ENCODE results near the gene SLC34A3.

The SLC34A3 gene

GRCh38 chr9:137217276-137218211, 13.2 kb upstream of the SLC34A3 start:
- DNase-seq (ENCODE audit: low read depth): no peak

DNA sequence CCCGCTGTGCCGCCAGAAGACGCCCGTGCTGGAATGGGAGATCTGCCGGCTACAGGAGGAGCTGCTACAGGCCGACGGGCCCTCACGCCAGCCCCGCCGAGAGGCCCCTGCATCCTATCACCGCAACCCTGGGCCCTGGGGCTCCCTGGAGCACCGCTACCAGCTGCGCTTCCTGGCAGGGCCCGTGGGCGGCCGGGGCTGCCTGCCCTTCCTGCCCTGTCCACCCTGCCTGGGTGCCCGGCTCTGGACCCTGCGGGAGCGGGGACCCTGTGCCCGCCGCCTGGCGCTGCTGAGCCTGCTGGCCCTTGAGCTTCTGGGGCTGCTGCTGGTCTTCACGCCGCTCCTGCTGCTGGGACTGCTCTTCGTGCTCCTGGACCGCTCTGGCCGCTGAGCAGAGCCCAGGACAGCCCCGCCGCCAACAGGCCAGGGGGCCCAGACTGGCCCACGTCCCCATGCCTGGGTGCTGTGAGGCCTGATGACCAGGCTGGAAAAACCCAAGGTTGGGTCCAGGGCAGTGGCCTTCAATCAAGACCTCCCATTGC, 12.4 kb upstream of the SLC34A3 start:
- no peak for DNase-seq (ENCODE audit: low read depth)

- no peak for DNase-seq (ENCODE audit: low read depth)
These were observed 11.9 kb upstream of the SLC34A3 start for GRCh38 chr9:137218754-137219271.

- DNase-seq (ENCODE audit: low read depth): no peak
These were observed 10.9 kb upstream of the SLC34A3 start for GRCh38 chr9:137219757-137220316.

DNA sequence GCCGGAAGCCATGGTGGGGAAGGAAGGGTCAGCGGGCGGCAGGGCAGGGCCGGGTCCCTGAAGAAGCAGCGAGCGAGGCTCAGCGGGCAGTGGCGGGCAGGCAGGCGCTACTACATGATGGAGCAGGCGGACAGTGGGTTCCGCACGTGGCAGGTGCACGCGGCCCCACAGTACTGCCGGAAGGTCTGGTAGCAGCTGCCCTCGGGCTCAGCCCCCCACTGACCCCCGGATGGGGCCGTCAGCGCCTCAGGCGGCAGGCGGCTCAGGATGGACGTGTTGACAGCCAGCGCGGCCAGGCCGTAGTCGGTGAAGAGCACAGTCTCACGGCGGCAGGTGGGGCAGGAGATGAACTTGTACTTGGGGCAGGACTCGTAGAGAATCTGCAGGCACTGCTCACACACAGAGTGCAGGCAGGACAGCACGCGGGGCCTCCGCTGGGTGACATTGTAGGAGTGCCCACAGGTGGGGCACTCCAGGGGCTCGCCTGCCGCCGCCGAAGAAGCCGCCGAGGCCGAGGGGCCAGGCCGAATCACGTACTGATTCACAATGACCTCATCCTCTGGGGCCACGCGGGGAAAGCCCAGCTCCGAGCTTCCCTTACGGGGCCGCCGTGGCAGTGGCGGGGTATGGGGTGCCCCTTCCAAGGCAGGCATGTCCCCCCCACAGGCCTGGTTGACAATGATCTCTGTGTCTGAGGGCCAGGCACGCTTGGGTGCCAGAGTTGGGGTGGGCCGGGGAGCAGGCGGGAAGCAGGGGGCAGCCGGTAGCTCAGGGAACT, 10.2 kb upstream of the SLC34A3 start:
- DNase-seq (ENCODE audit: low read depth): no peak

- DNase-seq (ENCODE audit: low read depth): no peak
These were observed 9.6 kb upstream of the SLC34A3 start for GRCh38 chr9:137221095-137221505.

DNA sequence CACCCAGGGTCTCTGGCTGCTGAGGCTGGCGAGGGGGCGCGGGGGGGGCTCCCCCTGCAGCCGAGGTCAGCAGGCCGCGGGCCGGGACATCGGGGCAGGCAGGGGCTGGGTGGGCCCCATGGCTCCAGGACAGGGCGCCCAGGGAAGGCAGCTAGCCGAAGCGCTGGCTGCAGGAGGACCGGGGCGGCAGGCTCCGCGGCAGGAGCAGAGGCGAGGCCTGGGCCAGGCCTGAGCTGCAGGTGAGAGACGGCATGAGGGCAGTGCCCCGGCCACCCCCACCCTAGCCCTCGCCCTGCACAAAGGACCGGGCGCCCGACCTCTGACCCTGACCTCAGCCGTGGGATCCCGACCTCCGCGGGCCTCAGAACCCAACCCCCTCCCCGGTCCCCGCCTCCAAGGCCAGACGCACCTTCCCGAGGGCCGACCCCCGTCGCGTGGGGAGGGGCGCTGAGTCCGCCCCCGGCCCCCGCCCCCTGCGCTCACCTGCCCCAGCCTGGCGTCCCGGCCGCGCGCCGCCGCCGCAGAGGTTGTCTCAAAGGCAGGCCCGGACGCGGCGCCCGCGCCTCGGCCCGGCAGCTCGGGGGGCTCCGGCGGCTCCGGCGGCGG, 9.1 kb upstream of the SLC34A3 start:
- no peak for DNase-seq (ENCODE audit: low read depth)

- no peak for DNase-seq (ENCODE audit: low read depth)
These were observed 8.3 kb upstream of the SLC34A3 start, which contains the start of gene RNF208 for GRCh38 chr9:137222190-137223077. RNF208 (minus strand) TSS chr9:137222240; CDS start chr9:137221212, 1,028 bp downstream.

- peak; percentile 98 for DNase-seq (ENCODE audit: low read depth)
These were observed 7.4 kb upstream of the SLC34A3 start for GRCh38 chr9:137223078-137223970.

DNA sequence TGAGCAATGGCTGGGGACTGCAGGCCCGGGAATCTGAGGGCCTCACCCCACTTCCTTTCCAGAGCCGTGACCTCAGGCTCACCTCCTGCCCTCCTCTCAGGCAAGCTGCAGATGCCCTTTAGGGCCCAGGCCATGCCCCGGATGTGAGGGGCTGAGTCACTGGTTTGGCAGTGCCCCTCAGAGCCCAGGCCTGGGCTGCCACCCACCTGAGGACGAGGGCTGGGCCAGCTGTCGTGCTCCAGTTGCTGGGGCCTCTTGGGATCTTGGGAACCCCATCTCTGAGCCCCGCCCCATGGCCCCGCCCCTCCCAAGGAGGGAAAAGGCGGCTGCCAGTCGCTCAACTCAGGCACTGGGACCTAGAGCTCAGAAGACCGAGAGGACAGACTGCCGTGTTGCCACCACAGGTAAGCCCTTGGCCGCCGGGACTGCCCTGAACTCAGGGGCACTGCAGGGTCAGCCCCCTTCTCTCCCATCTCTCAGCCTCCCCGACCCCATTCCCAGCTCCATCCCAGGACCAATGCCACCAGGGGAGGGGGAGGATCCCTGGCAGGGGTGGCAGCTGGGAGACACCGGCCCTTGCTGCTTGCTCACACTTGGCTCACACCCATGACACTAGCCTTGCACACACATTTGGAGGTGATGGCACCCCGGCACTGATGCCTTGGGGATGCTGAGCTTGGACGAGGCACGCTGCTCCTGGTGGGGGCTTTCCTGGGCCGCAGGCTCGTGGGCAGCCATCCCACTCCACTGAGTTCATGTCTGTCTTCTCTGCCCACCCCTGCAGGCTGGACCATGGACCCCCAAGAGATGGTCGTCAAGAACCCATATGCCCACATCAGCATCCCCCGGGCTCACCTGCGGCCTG, 5.6 kb upstream of the SLC34A3 start, which contains the start of gene CYSRT1:
TSS of gene CYSRT1 (plus strand) at position 345 of the 865 bp plus-strand sequence. CDS start at position 793, 448 bp downstream.
- no peak for DNase-seq (ENCODE audit: low read depth)

DNA sequence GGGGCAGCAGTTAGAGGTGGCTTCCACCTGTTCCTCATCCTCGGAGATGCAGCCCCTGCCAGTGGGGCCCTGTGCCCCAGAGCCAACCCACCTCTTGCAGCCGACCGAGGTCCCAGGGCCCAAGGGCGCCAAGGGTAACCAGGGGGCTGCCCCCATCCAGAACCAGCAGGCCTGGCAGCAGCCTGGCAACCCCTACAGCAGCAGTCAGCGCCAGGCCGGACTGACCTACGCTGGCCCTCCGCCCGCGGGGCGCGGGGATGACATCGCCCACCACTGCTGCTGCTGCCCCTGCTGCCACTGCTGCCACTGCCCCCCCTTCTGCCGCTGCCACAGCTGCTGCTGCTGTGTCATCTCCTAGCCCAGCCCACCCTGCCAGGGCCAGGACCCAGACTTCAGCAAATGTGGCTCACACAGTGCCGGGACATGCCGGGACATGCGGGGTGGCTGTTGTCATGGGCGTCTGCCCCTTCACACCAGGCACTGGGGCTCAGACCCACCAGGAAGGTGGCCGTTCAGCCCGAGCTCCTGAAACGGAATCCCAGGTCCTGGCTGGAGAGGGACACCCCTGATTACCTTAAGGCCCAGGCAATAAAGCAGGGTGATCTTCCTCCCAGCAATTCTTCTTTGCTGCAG, 4.9 kb upstream of the SLC34A3 start:
- no peak for DNase-seq (ENCODE audit: low read depth)

GRCh38 chr9:137226338-137227053, 4.2 kb upstream of the SLC34A3 start:
- DNase-seq (ENCODE audit: low read depth): no peak

DNA sequence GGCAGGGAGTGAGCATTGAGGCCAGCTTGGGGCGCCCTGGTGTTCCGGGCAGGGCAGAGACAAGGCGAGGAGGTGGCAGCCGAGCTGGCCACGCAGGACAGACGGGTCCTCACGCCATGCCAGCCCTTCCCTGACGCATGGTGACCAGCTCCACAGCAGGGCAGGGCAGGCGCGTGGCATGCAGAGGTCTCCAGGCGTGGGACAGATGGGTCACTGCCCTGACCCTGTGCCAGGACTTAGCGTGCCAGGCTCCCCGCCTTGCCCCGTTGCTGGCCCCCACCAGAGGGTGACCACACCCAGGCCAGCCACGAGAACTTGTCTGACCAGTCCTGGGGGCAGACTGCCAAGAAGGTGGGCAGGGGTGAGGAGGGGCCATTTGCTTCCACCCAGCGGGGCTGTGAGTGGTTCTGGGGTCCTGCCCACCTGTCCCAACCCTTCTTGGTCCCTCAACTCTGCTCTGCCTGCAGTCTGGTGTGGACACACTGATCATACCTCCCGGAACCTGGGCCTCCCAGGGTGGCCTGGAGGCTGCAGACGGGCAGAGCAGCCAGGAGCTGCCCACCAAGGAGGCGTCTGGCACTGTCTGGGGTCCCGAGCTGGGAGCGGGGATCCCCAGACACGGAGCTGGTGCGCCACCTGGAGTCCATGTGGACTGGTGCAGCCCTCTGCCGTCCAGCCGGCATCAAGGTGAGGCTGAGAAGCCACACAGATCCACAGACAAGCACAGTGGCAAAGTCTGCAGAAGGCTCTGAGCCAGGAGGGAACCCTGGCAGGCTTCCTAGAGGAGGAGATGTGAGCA, 3.4 kb upstream of the SLC34A3 start, which contains the start of gene RNF224:
TSS of gene RNF224 (plus strand) at position 449 of the 799 bp plus-strand sequence. CDS start 834 bp downstream, outside the sequence.
- DNase-seq (ENCODE audit: low read depth): peak; percentile 51

DNA sequence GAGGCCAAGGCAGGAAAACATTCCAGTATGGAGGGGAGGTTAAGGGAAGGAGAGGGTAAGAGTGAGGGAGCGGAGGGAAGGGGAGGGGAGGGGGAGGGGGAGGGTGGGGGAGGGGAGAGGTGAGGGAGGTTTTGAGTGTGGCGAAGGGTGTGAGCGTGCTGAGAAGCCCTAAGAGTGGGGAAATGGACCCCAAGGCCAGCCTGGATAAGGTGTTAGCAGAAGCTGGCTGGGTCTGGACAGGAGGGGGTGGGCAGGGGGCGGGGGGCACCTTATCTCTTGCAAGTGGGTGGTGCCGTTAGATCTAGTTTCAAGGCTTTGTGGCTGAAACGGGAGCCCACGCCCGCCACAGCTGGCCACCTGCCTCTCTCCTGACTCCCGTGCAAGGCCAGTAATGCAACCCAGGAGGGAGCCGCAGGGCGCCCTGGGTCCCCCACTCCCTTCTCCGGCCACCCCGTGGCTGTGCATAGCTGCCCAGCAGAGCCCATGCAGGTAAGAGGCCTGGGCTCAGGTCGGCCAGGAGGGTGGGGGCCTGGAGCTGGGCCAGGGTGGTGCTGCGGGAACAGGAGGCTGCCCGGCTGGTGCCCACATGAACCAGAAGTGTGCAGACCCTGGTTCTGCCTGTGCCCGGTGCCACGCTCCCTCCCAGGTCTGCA, 2.7 kb upstream of the SLC34A3 start:
- DNase-seq (ENCODE audit: low read depth): no peak

- DNase-seq (ENCODE audit: low read depth): no peak
These were observed 2.2 kb upstream of the SLC34A3 start for GRCh38 chr9:137228506-137228967.
